Gastroesophageal sphincter (tissue), 3 donors: ENCODE data around the gene LLGL1.

Experiments used
- EP300 ChIP-seq: sonication (generic); formaldehyde crosslinking; IDR thresholded peaks from one replicate; pipeline ENCODE4 v1.6.1; 2017; ENCODE audit warnings: antibody characterized with exemption, mild to moderate bottlenecking
- POLR2A ChIP-seq, 2 donors: fragments of 450-650 bp; IDR thresholded peaks; one replicate each; pipeline ENCODE4 v1.6.1; 2017; ENCODE audit warnings: antibody characterized with exemption in 2 of 2, mild to moderate bottlenecking in 2 of 2, moderate library complexity in 1 of 2
- POLR2AphosphoS5 ChIP-seq: sonication (generic); formaldehyde crosslinking; IDR thresholded peaks from one replicate; pipeline ENCODE4 v1.6.1; 2017; ENCODE audit warnings: antibody characterized with exemption
- TF ChIP-seq, protein P1 (sequence below), 4 experiments: fragments of 200-600 bp in 2 of 4; fragments of 450-650 bp in 2 of 4; sonication (generic) in 1 of 4; IDR thresholded peaks; one replicate each; pipeline ENCODE4 v1.5.1; 2017 to 2019; ENCODE audit warnings: antibody characterized with exemption in 4 of 4, mild to moderate bottlenecking in 2 of 4, moderate library complexity in 2 of 4

DNA sequence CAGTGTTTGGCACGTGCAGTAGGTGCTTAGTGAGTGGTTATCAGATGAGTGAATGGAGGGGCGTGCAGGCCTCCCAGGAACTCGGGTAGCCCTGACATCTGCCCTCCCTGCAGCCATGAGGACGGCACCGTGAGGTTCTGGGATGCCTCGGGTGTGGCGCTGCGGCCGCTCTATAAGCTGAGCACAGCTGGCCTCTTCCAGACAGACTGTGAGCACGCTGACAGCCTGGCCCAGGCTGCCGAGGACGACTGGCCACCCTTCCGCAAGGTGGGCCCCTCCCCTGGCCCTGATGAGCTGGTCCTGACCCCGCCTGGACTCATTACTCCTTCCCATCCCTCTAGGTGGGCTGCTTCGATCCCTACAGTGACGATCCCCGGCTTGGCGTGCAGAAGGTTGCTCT is 11.1 kb downstream of the LLGL1 start:
- TF ChIP-seq, protein P1, sequence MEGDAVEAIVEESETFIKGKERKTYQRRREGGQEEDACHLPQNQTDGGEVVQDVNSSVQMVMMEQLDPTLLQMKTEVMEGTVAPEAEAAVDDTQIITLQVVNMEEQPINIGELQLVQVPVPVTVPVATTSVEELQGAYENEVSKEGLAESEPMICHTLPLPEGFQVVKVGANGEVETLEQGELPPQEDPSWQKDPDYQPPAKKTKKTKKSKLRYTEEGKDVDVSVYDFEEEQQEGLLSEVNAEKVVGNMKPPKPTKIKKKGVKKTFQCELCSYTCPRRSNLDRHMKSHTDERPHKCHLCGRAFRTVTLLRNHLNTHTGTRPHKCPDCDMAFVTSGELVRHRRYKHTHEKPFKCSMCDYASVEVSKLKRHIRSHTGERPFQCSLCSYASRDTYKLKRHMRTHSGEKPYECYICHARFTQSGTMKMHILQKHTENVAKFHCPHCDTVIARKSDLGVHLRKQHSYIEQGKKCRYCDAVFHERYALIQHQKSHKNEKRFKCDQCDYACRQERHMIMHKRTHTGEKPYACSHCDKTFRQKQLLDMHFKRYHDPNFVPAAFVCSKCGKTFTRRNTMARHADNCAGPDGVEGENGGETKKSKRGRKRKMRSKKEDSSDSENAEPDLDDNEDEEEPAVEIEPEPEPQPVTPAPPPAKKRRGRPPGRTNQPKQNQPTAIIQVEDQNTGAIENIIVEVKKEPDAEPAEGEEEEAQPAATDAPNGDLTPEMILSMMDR (IDR thresholded peaks at IDR 0.05): no peak
- no peak for TF ChIP-seq POLR2A (IDR thresholded peaks at IDR 0.05)
- no peak for TF ChIP-seq POLR2AphosphoS5
- TF ChIP-seq EP300: no peak
